Measurements from ENCODE around the gene TAF1C. TPM values are rescaled to one million over a fixed set of nuclear protein-coding genes. Genes with fewer than 3 reads are reported as not detected.
"Not testable (repeated sequence)": the region's sequence is repeated elsewhere in the genome, so short reads cannot be mapped to it uniquely, and the experiment has no call there.

The TAF1C gene
- total RNA-seq, 1 experiment from 2014 or later: 89.7 TPM

DNA sequence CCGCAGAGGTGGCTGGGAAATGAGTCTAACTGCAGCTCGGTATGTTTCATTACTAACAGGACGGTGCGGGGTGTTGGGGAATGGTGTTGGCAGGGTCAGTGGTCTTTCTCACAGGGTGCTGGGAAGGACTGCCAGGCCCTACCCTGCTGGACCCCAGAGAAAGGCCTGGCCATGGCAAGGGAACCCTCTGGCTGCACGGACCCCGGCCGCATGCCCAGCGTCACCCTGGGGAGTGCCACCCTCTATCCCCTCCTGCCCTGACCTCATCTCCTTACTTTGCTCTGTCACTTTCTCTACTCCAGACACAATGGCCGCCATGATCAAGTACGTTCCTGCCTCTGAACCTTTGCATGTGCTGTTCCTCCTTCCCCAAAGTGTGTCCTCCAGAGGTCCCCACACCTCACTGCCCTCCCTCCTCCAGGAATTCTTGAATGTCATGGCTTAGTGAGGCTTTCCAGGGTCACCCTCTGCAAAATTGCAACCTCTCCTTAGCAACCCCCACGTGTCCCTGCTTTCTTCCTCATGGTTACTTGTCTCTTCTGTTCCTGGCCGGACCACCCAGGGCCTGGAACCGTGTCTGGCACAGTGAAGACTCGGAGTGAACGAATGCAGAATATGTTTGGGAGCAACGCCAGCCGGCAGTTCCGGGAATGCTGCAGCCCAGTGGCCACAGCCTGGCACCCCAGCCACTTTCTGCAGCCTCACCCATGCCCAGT is 19.3 kb upstream of the TAF1C start:
- Mint-ChIP-seq H3K4me1 (peaks cover 4% of the 10 kb centered on the region), H3K4me3 (no peak overlapping the region), H3K27me3 (ENCODE audit: low read depth) (no peaks in the 10 kb centered on the region), H3K27ac (no peak overlapping the region), H3K9me3 (peaks cover 6% of the 10 kb centered on the region; the same call in 1 of the 2 replicates), H3K36me3 (no peaks in the 10 kb centered on the region)
- ATAC-seq: no peak
- TF ChIP-seq TP53 (CRISPR knock-in tag; IDR thresholded peaks at IDR 0.05): no peak
- TF ChIP-seq, protein P1, sequence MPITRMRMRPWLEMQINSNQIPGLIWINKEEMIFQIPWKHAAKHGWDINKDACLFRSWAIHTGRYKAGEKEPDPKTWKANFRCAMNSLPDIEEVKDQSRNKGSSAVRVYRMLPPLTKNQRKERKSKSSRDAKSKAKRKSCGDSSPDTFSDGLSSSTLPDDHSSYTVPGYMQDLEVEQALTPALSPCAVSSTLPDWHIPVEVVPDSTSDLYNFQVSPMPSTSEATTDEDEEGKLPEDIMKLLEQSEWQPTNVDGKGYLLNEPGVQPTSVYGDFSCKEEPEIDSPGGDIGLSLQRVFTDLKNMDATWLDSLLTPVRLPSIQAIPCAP (CRISPR knock-in tag; IDR thresholded peaks at IDR 0.05): no peak
- no peak for TF ChIP-seq OVOL2 (CRISPR knock-in tag; IDR thresholded peaks at IDR 0.05; ENCODE audit: borderline replicate concordance)
- TF ChIP-seq RORB (CRISPR knock-in tag; IDR thresholded peaks at IDR 0.05): no peak
- TF ChIP-seq TEAD1 (CRISPR knock-in tag; IDR thresholded peaks at IDR 0.05): no peak
- TF ChIP-seq, protein P2, sequence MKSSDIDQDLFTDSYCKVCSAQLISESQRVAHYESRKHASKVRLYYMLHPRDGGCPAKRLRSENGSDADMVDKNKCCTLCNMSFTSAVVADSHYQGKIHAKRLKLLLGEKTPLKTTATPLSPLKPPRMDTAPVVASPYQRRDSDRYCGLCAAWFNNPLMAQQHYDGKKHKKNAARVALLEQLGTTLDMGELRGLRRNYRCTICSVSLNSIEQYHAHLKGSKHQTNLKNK (CRISPR knock-in tag; IDR thresholded peaks at IDR 0.05): no peak
- TF ChIP-seq, protein P3, sequence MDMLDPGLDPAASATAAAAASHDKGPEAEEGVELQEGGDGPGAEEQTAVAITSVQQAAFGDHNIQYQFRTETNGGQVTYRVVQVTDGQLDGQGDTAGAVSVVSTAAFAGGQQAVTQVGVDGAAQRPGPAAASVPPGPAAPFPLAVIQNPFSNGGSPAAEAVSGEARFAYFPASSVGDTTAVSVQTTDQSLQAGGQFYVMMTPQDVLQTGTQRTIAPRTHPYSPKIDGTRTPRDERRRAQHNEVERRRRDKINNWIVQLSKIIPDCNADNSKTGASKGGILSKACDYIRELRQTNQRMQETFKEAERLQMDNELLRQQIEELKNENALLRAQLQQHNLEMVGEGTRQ (CRISPR knock-in tag; IDR thresholded peaks at IDR 0.05): no peak
- no peak for TF ChIP-seq ZNF138 (CRISPR knock-in tag; conservative IDR thresholded peaks at IDR 0.05)
- TF ChIP-seq CBFB (CRISPR knock-in tag; IDR thresholded peaks at IDR 0.05; ENCODE audit: low read depth): no peak
- TF ChIP-seq ARID4B (CRISPR knock-in tag; IDR thresholded peaks at IDR 0.05; ENCODE audit: borderline replicate concordance): no peak
- no peak for TF ChIP-seq NFATC4 (CRISPR knock-in tag; IDR thresholded peaks at IDR 0.05)
- TF ChIP-seq, protein P4, sequence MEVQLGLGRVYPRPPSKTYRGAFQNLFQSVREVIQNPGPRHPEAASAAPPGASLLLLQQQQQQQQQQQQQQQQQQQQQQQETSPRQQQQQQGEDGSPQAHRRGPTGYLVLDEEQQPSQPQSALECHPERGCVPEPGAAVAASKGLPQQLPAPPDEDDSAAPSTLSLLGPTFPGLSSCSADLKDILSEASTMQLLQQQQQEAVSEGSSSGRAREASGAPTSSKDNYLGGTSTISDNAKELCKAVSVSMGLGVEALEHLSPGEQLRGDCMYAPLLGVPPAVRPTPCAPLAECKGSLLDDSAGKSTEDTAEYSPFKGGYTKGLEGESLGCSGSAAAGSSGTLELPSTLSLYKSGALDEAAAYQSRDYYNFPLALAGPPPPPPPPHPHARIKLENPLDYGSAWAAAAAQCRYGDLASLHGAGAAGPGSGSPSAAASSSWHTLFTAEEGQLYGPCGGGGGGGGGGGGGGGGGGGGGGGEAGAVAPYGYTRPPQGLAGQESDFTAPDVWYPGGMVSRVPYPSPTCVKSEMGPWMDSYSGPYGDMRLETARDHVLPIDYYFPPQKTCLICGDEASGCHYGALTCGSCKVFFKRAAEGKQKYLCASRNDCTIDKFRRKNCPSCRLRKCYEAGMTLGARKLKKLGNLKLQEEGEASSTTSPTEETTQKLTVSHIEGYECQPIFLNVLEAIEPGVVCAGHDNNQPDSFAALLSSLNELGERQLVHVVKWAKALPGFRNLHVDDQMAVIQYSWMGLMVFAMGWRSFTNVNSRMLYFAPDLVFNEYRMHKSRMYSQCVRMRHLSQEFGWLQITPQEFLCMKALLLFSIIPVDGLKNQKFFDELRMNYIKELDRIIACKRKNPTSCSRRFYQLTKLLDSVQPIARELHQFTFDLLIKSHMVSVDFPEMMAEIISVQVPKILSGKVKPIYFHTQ (CRISPR knock-in tag; IDR thresholded peaks at IDR 0.05): no peak
- TF ChIP-seq, protein P5, sequence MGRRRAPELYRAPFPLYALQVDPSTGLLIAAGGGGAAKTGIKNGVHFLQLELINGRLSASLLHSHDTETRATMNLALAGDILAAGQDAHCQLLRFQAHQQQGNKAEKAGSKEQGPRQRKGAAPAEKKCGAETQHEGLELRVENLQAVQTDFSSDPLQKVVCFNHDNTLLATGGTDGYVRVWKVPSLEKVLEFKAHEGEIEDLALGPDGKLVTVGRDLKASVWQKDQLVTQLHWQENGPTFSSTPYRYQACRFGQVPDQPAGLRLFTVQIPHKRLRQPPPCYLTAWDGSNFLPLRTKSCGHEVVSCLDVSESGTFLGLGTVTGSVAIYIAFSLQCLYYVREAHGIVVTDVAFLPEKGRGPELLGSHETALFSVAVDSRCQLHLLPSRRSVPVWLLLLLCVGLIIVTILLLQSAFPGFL (CRISPR knock-in tag; IDR thresholded peaks at IDR 0.05; ENCODE audit: borderline replicate concordance): no peak
- TF ChIP-seq JAZF1 (CRISPR knock-in tag; IDR thresholded peaks at IDR 0.05): no peak
- DNase-seq (ENCODE audit: low spot score): no peak
- ChIA-PET CTCF (no interaction called here), POLR2A (no interaction called here)

GRCh38 chr16:84205123-84205522 is 18.3 kb upstream of the TAF1C start:
- ATAC-seq; H3K36me3 Mint-ChIP-seq; POLR2A ChIA-PET; H3K4me3 Mint-ChIP-seq; H3K4me1 Mint-ChIP-seq; H3K9me3 Mint-ChIP-seq; H3K27me3 Mint-ChIP-seq (ENCODE audit: low read depth); H3K27ac Mint-ChIP-seq; DNase-seq (ENCODE audit: low spot score): not testable (repeated sequence)
- CTCF ChIA-PET: interaction anchor here (1.7 kb wide), 1 partner anchor 18 kb away, joined by 9 read pairs; the partner anchor contains the start of gene TAF1C

GRCh38 chr16:84204551-84204950 is 17.7 kb upstream of the TAF1C start:
- CTCF ChIA-PET: interaction anchor here (0.7 to 1.7 kb wide), 2 partner anchors 18 to 73 kb away, joined by 3 to 9 read pairs; partner anchors contain the start of gene TAF1C
- H3K27ac Mint-ChIP-seq; H3K4me1 Mint-ChIP-seq; H3K4me3 Mint-ChIP-seq; DNase-seq (ENCODE audit: low spot score); H3K9me3 Mint-ChIP-seq; H3K27me3 Mint-ChIP-seq (ENCODE audit: low read depth); POLR2A ChIA-PET; ATAC-seq; H3K36me3 Mint-ChIP-seq: not testable (repeated sequence)
